ENCODE data around the gene TMA16. TPM values are rescaled to one million over a fixed set of nuclear protein-coding genes. Genes with fewer than 3 reads are reported as not detected.

The TMA16 gene
- total RNA-seq, 1 donor from 2014 or later: 35.0 TPM

DNA sequence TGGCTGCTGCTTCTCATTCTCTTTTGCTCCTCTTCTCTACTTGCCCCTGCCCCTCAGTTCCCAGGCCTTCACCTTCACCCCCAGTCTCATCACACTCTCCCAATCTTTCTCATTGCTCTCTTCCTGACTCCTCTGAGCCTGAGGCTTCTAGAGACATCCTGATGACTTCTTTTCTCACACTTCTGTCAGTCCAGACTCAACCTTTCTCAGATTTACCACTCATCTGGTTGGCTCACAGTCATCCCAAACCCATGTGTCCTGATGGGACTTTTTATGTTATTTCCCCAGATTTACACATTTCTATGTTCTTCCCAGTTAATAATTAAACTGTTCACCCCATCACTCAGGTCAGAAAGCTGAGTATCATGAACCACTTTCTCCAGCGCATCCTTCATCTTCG lies 68.0 kb downstream of the TMA16 start:
- DNase-seq (ENCODE audit: low read depth): no peak

DNA sequence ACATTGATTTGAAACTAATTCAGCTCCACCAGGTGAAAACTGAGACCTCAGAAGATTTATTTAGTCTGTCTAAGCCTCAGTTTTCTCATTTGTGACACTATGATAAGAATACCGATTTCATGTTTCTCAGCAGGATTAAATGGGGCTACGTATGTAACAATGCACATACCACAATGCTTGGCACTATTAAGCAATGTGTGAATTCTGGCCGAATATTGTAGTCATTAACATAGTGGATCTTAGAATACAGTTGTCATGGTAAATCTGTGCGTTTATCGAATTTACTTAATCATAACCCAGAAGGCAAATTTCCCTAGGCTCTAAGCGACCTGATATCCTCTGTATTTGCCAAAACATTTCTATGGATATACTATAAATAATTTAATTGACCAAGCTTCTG lies 69.1 kb downstream of the TMA16 start:
- no peak for DNase-seq (ENCODE audit: low read depth)

- no peak for DNase-seq (ENCODE audit: low read depth)
Observed at GRCh38 chr4:163564221-163564720, 69.8 kb downstream of the TMA16 start.

DNA sequence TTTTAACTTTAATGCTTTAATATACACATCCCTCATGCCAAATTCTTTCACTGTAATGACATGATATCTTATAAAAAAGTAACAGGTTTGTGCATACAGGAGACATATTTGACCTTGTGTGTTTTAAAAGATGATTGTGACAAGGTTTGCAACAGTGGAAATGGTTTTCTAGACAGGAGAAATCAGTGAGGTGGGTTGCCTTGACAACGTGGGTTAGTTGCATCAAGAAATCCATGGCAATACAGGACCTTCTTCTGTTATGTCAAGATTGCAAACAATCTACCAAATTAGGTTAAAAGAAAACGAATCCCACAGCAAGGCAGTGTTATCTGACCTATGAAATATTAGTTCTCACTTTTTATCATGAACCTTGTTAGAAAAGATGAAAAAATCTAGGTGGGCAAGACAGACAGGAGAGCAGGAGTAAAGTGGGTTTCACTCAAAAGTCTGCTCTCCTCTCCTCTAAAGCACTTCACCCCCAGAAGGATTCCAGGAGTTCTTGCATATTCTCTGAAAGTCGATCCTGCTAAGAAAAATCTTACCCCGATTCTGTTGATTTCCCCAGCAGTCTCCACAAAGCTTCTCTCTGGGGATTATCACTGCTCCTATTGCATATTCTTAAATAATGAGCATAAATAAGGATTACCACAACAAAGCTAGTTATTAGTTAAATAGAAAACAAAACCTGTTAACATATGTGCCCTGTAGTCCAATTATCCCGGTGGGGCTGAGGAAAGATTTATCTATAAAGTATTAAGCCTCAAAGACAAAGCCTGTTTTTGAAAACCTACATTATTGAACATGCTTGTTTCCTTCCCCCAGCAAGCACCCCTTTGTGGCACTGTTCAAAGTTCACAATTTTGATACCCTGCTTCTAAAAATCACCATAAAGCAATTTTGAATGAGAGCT lies 71.0 kb downstream of the TMA16 start:
- no peak for DNase-seq (ENCODE audit: low read depth)

DNA sequence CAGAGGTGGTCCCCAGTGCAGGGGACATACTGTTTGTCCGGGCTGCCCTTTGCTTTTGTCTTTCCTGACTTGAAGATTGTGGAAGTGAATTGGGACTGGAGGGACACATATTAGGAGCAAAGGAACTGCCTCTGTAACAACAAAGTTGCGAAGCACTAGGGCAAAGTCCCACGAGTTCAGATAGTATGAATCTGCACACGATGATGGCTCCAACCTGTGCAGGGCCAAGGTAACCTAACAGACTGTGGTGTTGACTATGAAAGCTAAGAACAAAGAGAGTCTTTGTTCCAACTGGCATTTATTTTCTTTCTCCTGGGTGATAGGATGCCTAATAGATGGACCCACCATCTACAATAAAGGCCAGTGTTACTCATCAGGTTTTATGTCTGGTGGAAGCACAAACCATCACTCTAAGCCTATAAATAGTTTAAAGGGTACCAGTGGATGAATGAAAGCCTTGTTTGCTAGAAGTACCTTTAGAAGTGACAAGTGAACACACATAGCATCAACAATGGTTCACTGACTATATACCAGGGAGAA lies 71.8 kb downstream of the TMA16 start:
- no peak for DNase-seq (ENCODE audit: low read depth)

GRCh38 chr4:163568843-163569242 lies 74.4 kb downstream of the TMA16 start:
- no peak for DNase-seq (ENCODE audit: low read depth)

Other genes with a start within 250 kb of the TMA16 start
- 0.16 TPM in 1 of 2 replicates, not detected in the other for gene NPY1R, start 162.1 kb upstream of the TMA16 start, total RNA-seq
- gene NPY5R, start 150.8 kb upstream of the TMA16 start, total RNA-seq: not detected in 2 replicates
- gene TKTL2, start 20.9 kb upstream of the TMA16 start, total RNA-seq: 0.16 TPM in 1 of 2 replicates, not detected in the other